ENCODE measurements around the gene CD40LG. TPM values are rescaled to one million over a fixed set of nuclear protein-coding genes. Genes with fewer than 3 reads are reported as not detected.

The CD40LG gene
- polyA plus RNA-seq, 4 donors: 0.34 to 0.97 (median 0.45) TPM; not detected in 1

DNA sequence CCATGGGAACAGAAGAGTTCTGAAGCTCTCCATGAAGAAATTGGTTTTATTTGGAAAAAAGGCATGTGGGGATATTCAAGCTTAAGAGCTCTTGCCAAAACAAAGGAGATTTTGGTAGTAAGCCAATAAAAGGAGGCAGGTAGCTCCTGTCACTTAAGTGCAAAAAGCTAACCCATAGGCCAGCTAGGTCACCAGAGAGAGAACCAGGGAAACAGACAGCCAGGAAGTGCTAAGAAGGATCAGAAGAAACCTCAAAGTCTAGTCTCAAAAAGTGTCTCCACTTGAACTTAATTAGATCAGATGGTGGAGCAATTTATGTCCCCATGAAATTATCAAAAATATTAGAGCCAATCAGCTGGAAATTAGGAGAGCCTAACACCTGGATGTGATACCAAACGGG is 49.2 kb downstream of the CD40LG start:
- DNase-seq (no peak), FAIRE-seq (no peak)
- 43 to 84% (median 53%) methylated on average over 1 of the region's 1 CpG for WGBS, 3 donors
- peak overlapping the region in 1 of 3 donors; percentile 78 for H3K27ac ChIP-seq (ENCODE audit: low read depth in 1 of 3, low read length in 2 of 3)
- no peaks in the 10 kb centered on the region for H3K4me1 ChIP-seq (ENCODE audit: control insufficient read depth in 3 of 3, insufficient read depth in 2 of 3, low read depth in 1 of 3, low read length in 2 of 3)
- H3K9me3 ChIP-seq (ENCODE audit: control insufficient read depth in 2 of 2, insufficient read depth in 1 of 2, low read depth in 1 of 2, low read length in 1 of 2): no peaks in the 10 kb centered on the region
- H3K27me3 ChIP-seq (ENCODE audit: control insufficient read depth in 3 of 3, insufficient read depth in 3 of 3, low read length in 3 of 3): no peaks in the 10 kb centered on the region
- no peak overlapping the region for H3K4me3 ChIP-seq (ENCODE audit: low read depth in 1 of 3, low read length in 3 of 3)
- no peaks in the 10 kb centered on the region for H3K36me3 ChIP-seq (ENCODE audit: control insufficient read depth in 3 of 3, insufficient read depth in 2 of 3, low read depth in 1 of 3, low read length in 3 of 3)

DNA sequence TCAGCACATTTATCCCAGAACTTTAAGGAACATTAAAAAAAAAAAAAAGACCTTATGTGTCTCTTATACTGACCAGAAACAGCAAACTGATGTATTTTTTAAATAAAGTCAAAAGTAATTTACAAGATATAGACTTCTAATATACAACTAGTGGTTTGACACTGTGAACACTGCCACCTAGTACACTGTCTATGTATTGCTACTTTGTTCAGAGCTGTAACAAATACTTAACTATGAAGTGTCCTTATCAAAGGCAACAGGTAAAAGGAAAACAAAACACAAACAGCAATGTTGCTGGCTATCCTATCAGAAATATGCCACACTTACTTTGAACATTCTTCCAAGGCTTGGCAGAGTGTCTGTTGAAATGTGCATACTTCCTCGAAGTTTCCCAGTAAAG is 60.4 kb downstream of the CD40LG start:
- Histone ChIP-seq H3K27me3 (ENCODE audit: control insufficient read depth in 3 of 3, insufficient read depth in 3 of 3, low read length in 3 of 3) (no peaks in the 10 kb centered on the region), H3K9me3 (ENCODE audit: control insufficient read depth in 2 of 2, insufficient read depth in 1 of 2, low read depth in 1 of 2, low read length in 1 of 2) (no peaks in the 10 kb centered on the region), H3K36me3 (ENCODE audit: control insufficient read depth in 3 of 3, insufficient read depth in 2 of 3, low read depth in 1 of 3, low read length in 3 of 3) (no peaks in the 10 kb centered on the region), H3K4me1 (ENCODE audit: control insufficient read depth in 3 of 3, insufficient read depth in 2 of 3, low read depth in 1 of 3, low read length in 2 of 3) (no peaks in the 10 kb centered on the region), H3K27ac (ENCODE audit: low read depth in 1 of 3, low read length in 2 of 3) (no peak overlapping the region), H3K4me3 (ENCODE audit: low read depth in 1 of 3, low read length in 3 of 3) (no peak overlapping the region)
- no peak for FAIRE-seq
- WGBS, 3 donors: 20 to 66% (median 27%) methylated on average over 1 of the region's 1 CpG
- DNase-seq: no peak

Other genes starting within 250 kb of the CD40LG start
- not detected for gene BRS3, start 160.2 kb upstream of the CD40LG start, polyA plus RNA-seq
- 10 to 100 TPM; 27.0 to 52.5 (median 33.7) TPM for gene HTATSF1, start 150.6 kb upstream of the CD40LG start, polyA plus RNA-seq
- not detected for gene VGLL1, start 115.9 kb upstream of the CD40LG start, polyA plus RNA-seq
- 1 to 10 TPM; 1.1 to 6.4 (median 3.8) TPM for gene ARHGEF6, start 132.8 kb downstream of the CD40LG start, polyA plus RNA-seq
- 100 to 1,000 TPM in 2 of 4 donors, 10 to 100 TPM in 2; 72.5 to 258 (median 120) TPM for gene RBMX, start 232.6 kb downstream of the CD40LG start, polyA plus RNA-seq

All from small intestine (tissue), 7 donors.